HepG2 (cell line): ENCODE measurements around the gene COL8A2. TPM values are rescaled to one million over a fixed set of nuclear protein-coding genes. Genes with fewer than 3 reads are reported as not detected.

ENCODE experiments used
- PHF8 ChIP-seq: sonication (generic); formaldehyde crosslinking; IDR thresholded peaks from 2 replicates; pipeline ENCODE4 v1.5.0; 2020; ENCODE audit warnings: missing genetic modification reagents
- SNAPC2 ChIP-seq: sonication (generic); formaldehyde crosslinking; IDR thresholded peaks from 2 replicates; pipeline ENCODE4 v1.8.1; 2022; ENCODE audit warnings: mild to moderate bottlenecking, missing genetic modification reagents
- SUZ12 ChIP-seq: fragments of 150-350 bp; IDR thresholded peaks from 2 replicates; pipeline ENCODE4 v1.6.1; 2014; ENCODE audit warnings: low read depth, low read length
- TMF1 ChIP-seq: sonication (generic); formaldehyde crosslinking; IDR thresholded peaks from 2 replicates; pipeline ENCODE4 v1.8.1; 2022; ENCODE audit warnings: low read depth, missing genetic modification reagents
- U2AF2 ChIP-seq: fragments of 200-400 bp; formaldehyde crosslinking; IDR thresholded peaks from 2 replicates; pipeline ENCODE4 v1.6.1; 2017; ENCODE audit warnings: low read depth, mild to moderate bottlenecking, low read length
- YEATS4 ChIP-seq: sonication (generic); formaldehyde crosslinking; IDR thresholded peaks from 2 replicates; pipeline ENCODE4 v1.4.0; 2020; ENCODE audit warnings: missing genetic modification reagents, borderline replicate concordance
- ZBTB42 ChIP-seq: sonication (generic); formaldehyde crosslinking; IDR thresholded peaks from 2 replicates; pipeline ENCODE4 v1.5.0; 2020; ENCODE audit warnings: mild to moderate bottlenecking, missing genetic modification reagents
- ZNF124 ChIP-seq: sonication (generic); formaldehyde crosslinking; IDR thresholded peaks from 2 replicates; pipeline ENCODE4 v1.4.0; 2020; ENCODE audit warnings: missing genetic modification reagents
- ZNF160 ChIP-seq: sonication (generic); formaldehyde crosslinking; IDR thresholded peaks from 2 replicates; pipeline ENCODE4 v1.8.0; 2022; ENCODE audit warnings: mild to moderate bottlenecking, inconsistent platforms, missing genetic modification reagents
- ZNF607 ChIP-seq: sonication (generic); formaldehyde crosslinking; IDR thresholded peaks from 2 replicates; pipeline ENCODE4 v1.5.1; 2020; ENCODE audit warnings: missing genetic modification reagents, mild to moderate bottlenecking, borderline replicate concordance
- polyA plus RNA-seq, 8 experiments: library from polyadenylated mRNA; depleted of rRNA in 3 of 8; stranded (reverse) in 7 of 8; unstranded in 1 of 8; fragments of >200 nt; fragmentation: Illumina TruSeq in 4 of 8; extraction: Trizol in 4 of 8; gene quantifications; 2 replicates each; pipeline versions ENCODE4 v1.2.1 to v1.2.3, GENCODE V29; 2011 to 2016; ENCODE audit warnings: low read depth in 4 of 8, missing spikeins in 1 of 8, mixed read lengths in 1 of 8; ENCODE audit not compliant: insufficient read depth in 1 of 8
- total RNA-seq, 5 experiments: library from RNA; depleted of rRNA; stranded (reverse); fragments of >200 nt; fragmentation: Illumina TruSeq; extraction: Trizol; gene quantifications; 2 replicates each; pipeline ENCODE4 v1.2.3, GENCODE V29; 2016; ENCODE audit warnings: low read depth in 1 of 5
- TF ChIP-seq, protein P1 (sequence below): IDR thresholded peaks from 2 replicates; pipeline ENCODE4 v1.6.1; 2018; ENCODE audit warnings: missing genetic modification reagents, mild to moderate bottlenecking, missing compliant biosample characterization
- TF ChIP-seq, protein P2 (sequence below): IDR thresholded peaks from 2 replicates; pipeline ENCODE4 v1.6.1; 2016; ENCODE audit warnings: mild to moderate bottlenecking, missing biosample characterization, missing genetic modification reagents
- TF ChIP-seq, protein P3 (sequence below): sonication (generic); formaldehyde crosslinking; IDR thresholded peaks from 2 replicates; pipeline ENCODE4 v1.4.0; 2020; ENCODE audit warnings: missing genetic modification reagents, borderline replicate concordance
- TF ChIP-seq, protein P4 (sequence below): sonication (generic); formaldehyde crosslinking; IDR thresholded peaks from 2 replicates; pipeline ENCODE4 v1.8.0; 2022; ENCODE audit warnings: missing genetic modification reagents, mild to moderate bottlenecking, borderline replicate concordance
- TF ChIP-seq, protein P5 (sequence below): sonication (generic); formaldehyde crosslinking; IDR thresholded peaks from 2 replicates; pipeline ENCODE4 v1.4.0; 2020; ENCODE audit warnings: missing genetic modification reagents, borderline replicate concordance

Gene COL8A2
- total and polyA plus RNA-seq, 2 of the 13 experiments (the other 11 are each of a cell fraction or from before 2014, with no cell fraction given) = 0.13 to 0.24 TPM

DNA sequence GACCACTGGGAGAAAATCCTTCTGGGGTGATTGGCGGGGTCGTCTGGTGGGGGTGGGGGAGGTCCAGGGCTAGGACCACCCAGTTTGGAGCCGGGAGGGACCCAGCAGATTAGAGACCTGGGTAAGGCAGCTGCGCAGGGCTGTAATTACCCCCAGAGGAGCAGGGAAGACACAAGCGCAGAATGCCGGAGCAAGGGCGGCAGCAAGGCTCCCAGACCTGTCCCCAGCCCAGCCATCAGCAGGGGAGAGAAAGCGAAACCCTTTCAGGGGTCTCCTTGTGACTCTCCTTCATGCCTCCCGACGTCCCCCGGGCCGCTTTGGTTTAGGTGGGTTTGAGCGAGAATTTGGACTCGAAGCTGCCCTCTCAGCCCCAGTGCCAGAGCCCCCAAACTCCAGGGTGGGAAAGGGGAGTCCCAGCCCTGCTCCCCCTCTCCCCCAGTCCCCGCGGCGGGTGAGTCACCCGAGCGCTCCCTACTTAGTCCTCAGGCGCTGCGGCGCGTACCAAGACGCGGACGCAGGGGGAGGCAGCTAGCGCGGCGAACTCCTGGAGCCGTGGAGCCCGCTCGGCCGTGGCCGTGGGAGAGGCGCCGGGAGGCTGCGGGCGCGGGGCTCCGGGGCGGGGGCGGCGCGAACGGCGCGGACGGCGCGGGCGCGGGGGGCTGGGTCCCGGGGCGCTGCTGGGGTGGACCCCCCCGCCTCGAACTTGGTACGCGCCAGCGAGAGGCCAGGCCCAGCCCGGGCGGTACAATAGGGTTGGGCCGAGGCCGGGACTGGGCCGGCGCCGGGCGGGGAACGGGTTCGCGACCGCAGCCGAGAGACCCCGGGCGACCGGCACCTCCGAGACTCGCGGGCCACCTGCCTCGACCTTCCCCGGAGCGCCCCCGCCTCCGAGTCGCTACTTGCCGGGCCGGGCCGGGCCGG, 30.6 kb upstream of the COL8A2 start, which contains the start of gene MAP7D1 (continued):
- TF ChIP-seq, protein P1, sequence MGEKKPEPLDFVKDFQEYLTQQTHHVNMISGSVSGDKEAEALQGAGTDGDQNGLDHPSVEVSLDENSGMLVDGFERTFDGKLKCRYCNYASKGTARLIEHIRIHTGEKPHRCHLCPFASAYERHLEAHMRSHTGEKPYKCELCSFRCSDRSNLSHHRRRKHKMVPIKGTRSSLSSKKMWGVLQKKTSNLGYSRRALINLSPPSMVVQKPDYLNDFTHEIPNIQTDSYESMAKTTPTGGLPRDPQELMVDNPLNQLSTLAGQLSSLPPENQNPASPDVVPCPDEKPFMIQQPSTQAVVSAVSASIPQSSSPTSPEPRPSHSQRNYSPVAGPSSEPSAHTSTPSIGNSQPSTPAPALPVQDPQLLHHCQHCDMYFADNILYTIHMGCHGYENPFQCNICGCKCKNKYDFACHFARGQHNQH (CRISPR knock-in tag) = no peak; the same call in 1 of the 2 replicates
- no peak for TF ChIP-seq ZBTB42 (CRISPR knock-in tag)
- no peak for TF ChIP-seq SUZ12
- TF ChIP-seq, protein P2, sequence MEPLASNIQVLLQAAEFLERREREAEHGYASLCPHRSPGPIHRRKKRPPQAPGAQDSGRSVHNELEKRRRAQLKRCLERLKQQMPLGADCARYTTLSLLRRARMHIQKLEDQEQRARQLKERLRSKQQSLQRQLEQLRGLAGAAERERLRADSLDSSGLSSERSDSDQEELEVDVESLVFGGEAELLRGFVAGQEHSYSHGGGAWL (CRISPR knock-in tag) = no peak
- TF ChIP-seq TMF1 (CRISPR knock-in tag) = 0 out of 2 replicates have a peak, but pooled peaks have one; percentile 4
- 0 out of 2 replicates have a peak, but pooled peaks have one; percentile 62 for TF ChIP-seq SNAPC2 (CRISPR knock-in tag)
- peak; percentile 22; the same call in 1 of the 2 replicates for TF ChIP-seq ZNF160 (CRISPR knock-in tag)
- TF ChIP-seq, protein P3, sequence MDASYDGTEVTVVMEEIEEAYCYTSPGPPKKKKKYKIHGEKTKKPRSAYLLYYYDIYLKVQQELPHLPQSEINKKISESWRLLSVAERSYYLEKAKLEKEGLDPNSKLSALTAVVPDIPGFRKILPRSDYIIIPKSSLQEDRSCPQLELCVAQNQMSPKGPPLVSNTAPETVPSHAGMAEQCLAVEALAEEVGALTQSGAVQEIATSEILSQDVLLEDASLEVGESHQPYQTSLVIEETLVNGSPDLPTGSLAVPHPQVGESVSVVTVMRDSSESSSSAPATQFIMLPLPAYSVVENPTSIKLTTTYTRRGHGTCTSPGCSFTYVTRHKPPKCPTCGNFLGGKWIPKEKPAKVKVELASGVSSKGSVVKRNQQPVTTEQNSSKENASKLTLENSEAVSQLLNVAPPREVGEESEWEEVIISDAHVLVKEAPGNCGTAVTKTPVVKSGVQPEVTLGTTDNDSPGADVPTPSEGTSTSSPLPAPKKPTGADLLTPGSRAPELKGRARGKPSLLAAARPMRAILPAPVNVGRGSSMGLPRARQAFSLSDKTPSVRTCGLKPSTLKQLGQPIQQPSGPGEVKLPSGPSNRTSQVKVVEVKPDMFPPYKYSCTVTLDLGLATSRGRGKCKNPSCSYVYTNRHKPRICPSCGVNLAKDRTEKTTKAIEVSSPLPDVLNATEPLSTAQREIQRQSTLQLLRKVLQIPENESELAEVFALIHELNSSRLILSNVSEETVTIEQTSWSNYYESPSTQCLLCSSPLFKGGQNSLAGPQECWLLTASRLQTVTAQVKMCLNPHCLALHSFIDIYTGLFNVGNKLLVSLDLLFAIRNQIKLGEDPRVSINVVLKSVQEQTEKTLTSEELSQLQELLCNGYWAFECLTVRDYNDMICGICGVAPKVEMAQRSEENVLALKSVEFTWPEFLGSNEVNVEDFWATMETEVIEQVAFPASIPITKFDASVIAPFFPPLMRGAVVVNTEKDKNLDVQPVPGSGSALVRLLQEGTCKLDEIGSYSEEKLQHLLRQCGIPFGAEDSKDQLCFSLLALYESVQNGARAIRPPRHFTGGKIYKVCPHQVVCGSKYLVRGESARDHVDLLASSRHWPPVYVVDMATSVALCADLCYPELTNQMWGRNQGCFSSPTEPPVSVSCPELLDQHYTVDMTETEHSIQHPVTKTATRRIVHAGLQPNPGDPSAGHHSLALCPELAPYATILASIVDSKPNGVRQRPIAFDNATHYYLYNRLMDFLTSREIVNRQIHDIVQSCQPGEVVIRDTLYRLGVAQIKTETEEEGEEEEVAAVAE (CRISPR knock-in tag) = no peak
- no peak for TF ChIP-seq U2AF2
- TF ChIP-seq PHF8 (CRISPR knock-in tag) = peak; percentile 72
- no peak; the same call in none of the 2 replicates for TF ChIP-seq YEATS4 (CRISPR knock-in tag)
- no peak for TF ChIP-seq ZNF124 (CRISPR knock-in tag)
- TF ChIP-seq ZNF607 (CRISPR knock-in tag) = no peak
- TF ChIP-seq, protein P4, sequence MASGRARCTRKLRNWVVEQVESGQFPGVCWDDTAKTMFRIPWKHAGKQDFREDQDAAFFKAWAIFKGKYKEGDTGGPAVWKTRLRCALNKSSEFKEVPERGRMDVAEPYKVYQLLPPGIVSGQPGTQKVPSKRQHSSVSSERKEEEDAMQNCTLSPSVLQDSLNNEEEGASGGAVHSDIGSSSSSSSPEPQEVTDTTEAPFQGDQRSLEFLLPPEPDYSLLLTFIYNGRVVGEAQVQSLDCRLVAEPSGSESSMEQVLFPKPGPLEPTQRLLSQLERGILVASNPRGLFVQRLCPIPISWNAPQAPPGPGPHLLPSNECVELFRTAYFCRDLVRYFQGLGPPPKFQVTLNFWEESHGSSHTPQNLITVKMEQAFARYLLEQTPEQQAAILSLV (CRISPR knock-in tag) = no peak; the same call in 1 of the 2 replicates
- TF ChIP-seq, protein P5, sequence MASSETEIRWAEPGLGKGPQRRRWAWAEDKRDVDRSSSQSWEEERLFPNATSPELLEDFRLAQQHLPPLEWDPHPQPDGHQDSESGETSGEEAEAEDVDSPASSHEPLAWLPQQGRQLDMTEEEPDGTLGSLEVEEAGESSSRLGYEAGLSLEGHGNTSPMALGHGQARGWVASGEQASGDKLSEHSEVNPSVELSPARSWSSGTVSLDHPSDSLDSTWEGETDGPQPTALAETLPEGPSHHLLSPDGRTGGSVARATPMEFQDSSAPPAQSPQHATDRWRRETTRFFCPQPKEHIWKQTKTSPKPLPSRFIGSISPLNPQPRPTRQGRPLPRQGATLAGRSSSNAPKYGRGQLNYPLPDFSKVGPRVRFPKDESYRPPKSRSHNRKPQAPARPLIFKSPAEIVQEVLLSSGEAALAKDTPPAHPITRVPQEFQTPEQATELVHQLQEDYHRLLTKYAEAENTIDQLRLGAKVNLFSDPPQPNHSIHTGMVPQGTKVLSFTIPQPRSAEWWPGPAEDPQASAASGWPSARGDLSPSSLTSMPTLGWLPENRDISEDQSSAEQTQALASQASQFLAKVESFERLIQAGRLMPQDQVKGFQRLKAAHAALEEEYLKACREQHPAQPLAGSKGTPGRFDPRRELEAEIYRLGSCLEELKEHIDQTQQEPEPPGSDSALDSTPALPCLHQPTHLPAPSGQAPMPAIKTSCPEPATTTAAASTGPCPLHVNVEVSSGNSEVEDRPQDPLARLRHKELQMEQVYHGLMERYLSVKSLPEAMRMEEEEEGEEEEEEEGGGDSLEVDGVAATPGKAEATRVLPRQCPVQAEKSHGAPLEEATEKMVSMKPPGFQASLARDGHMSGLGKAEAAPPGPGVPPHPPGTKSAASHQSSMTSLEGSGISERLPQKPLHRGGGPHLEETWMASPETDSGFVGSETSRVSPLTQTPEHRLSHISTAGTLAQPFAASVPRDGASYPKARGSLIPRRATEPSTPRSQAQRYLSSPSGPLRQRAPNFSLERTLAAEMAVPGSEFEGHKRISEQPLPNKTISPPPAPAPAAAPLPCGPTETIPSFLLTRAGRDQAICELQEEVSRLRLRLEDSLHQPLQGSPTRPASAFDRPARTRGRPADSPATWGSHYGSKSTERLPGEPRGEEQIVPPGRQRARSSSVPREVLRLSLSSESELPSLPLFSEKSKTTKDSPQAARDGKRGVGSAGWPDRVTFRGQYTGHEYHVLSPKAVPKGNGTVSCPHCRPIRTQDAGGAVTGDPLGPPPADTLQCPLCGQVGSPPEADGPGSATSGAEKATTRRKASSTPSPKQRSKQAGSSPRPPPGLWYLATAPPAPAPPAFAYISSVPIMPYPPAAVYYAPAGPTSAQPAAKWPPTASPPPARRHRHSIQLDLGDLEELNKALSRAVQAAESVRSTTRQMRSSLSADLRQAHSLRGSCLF (CRISPR knock-in tag) = no peak
